Measurements from ENCODE around the gene PXMP4.

DNA sequence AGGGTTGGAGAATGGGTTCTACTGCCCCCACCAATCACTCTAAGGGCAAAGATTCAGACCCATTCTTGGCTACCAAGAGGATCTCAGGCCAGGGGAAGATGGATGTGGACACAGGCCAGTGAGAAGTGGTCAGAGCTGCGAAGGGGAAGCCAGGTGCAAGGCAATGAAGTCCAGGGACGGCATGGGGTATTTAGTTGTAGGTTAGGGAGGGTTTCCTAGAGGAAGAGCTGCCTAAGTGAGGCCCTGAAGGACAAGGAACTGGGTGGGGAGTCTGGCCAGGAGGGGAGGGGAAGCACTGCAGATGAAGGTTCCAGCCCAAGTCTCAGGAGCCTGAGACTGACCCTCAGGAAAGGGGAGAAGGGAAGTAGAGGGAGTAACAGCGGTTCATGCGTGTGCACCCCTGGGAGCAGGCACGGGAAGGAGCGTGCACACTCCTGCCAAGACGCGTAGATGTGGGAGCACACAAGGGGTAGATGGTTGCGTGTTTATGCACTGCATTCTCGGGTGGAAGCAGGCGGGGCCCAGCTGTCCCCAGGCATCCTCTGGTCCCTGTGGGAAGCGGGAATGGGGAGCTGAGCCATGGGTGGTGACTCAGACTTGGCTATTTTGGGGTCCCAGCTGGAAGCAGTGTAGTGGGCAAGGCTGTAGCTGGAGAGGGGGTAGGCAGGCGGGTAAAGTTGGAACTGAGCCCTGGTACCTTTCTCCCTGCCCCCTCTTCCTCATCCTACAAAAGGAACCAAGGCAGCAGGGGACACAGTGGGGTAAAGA lies 50.1 kb downstream of the PXMP4 start:
- TF ChIP-seq, protein P1, sequence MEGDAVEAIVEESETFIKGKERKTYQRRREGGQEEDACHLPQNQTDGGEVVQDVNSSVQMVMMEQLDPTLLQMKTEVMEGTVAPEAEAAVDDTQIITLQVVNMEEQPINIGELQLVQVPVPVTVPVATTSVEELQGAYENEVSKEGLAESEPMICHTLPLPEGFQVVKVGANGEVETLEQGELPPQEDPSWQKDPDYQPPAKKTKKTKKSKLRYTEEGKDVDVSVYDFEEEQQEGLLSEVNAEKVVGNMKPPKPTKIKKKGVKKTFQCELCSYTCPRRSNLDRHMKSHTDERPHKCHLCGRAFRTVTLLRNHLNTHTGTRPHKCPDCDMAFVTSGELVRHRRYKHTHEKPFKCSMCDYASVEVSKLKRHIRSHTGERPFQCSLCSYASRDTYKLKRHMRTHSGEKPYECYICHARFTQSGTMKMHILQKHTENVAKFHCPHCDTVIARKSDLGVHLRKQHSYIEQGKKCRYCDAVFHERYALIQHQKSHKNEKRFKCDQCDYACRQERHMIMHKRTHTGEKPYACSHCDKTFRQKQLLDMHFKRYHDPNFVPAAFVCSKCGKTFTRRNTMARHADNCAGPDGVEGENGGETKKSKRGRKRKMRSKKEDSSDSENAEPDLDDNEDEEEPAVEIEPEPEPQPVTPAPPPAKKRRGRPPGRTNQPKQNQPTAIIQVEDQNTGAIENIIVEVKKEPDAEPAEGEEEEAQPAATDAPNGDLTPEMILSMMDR (IDR thresholded peaks at IDR 0.05), result no peak
- TF ChIP-seq, protein P2, sequence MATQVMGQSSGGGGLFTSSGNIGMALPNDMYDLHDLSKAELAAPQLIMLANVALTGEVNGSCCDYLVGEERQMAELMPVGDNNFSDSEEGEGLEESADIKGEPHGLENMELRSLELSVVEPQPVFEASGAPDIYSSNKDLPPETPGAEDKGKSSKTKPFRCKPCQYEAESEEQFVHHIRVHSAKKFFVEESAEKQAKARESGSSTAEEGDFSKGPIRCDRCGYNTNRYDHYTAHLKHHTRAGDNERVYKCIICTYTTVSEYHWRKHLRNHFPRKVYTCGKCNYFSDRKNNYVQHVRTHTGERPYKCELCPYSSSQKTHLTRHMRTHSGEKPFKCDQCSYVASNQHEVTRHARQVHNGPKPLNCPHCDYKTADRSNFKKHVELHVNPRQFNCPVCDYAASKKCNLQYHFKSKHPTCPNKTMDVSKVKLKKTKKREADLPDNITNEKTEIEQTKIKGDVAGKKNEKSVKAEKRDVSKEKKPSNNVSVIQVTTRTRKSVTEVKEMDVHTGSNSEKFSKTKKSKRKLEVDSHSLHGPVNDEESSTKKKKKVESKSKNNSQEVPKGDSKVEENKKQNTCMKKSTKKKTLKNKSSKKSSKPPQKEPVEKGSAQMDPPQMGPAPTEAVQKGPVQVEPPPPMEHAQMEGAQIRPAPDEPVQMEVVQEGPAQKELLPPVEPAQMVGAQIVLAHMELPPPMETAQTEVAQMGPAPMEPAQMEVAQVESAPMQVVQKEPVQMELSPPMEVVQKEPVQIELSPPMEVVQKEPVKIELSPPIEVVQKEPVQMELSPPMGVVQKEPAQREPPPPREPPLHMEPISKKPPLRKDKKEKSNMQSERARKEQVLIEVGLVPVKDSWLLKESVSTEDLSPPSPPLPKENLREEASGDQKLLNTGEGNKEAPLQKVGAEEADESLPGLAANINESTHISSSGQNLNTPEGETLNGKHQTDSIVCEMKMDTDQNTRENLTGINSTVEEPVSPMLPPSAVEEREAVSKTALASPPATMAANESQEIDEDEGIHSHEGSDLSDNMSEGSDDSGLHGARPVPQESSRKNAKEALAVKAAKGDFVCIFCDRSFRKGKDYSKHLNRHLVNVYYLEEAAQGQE (IDR thresholded peaks at IDR 0.05; ENCODE audit: insufficient read depth in 1 of 2, low read depth in 2 of 2, low read length in 1 of 2), result no peak
- TF ChIP-seq SIN3A (IDR thresholded peaks at IDR 0.05; ENCODE audit: borderline replicate concordance, insufficient read depth, low read depth, low read length) (no peak), POLR2AphosphoS5 (IDR thresholded peaks at IDR 0.05; ENCODE audit: low read depth, low read length) (no peak), TCF7L2 (IDR thresholded peaks at IDR 0.05; ENCODE audit: low read depth, low read length) (no peak)
